DMS153 treated with DMSO at 0.1 percent for 48 hours (cell line): ENCODE data around the gene MIPOL1.
"Not testable (repeated sequence)": the region's sequence is repeated elsewhere in the genome, so short reads cannot be mapped to it uniquely, and the experiment has no call there.

Source experiments
- DNase-seq: peaks from one replicate; lab custom pipeline; 2025; ENCODE audit not compliant: unreplicated experiment; lab: John Stamatoyannopoulos, UW

Gene MIPOL1

GRCh38 chr14:37397157-37397940, 199.6 kb downstream of the MIPOL1 start:
- not testable (repeated sequence) for DNase-seq

- DNase-seq = no peak
Measured at GRCh38 chr14:37397941-37398215, 200.1 kb downstream of the MIPOL1 start.

- no peak for DNase-seq
Measured at GRCh38 chr14:37399517-37399916, 201.8 kb downstream of the MIPOL1 start.

GRCh38 chr14:37401093-37401492, 203.4 kb downstream of the MIPOL1 start:
- no peak for DNase-seq

GRCh38 chr14:37403626-37404025, 205.9 kb downstream of the MIPOL1 start:
- no peak for DNase-seq

- DNase-seq = no peak
Measured at GRCh38 chr14:37406095-37406494, 208.4 kb downstream of the MIPOL1 start.

- DNase-seq = peak; percentile 25
Measured at GRCh38 chr14:37411079-37411735, 213.5 kb downstream of the MIPOL1 start.

GRCh38 chr14:37413050-37413449, 215.3 kb downstream of the MIPOL1 start:
- no peak for DNase-seq

GRCh38 chr14:37413504-37414003, 215.8 kb downstream of the MIPOL1 start:
- no peak for DNase-seq

- DNase-seq = no peak
Measured at GRCh38 chr14:37416264-37416663, 218.5 kb downstream of the MIPOL1 start.

- DNase-seq = no peak
Measured at GRCh38 chr14:37417151-37417550, 219.4 kb downstream of the MIPOL1 start.

GRCh38 chr14:37417833-37418232, 220.1 kb downstream of the MIPOL1 start:
- no peak for DNase-seq

- no peak for DNase-seq
Measured at GRCh38 chr14:37420622-37421021, 222.9 kb downstream of the MIPOL1 start.

GRCh38 chr14:37422319-37422718, 224.6 kb downstream of the MIPOL1 start:
- DNase-seq = no peak

- DNase-seq = no peak
Measured at GRCh38 chr14:37422748-37423147, 225.0 kb downstream of the MIPOL1 start.

GRCh38 chr14:37428954-37429353, 231.2 kb downstream of the MIPOL1 start:
- DNase-seq = no peak

GRCh38 chr14:37429618-37430017, 231.9 kb downstream of the MIPOL1 start:
- DNase-seq = no peak

- no peak for DNase-seq
Measured at GRCh38 chr14:37434867-37435266, 237.1 kb downstream of the MIPOL1 start.

- peak; percentile 36 for DNase-seq
Measured at GRCh38 chr14:37436519-37436918, 238.8 kb downstream of the MIPOL1 start.

- no peak for DNase-seq
Measured at GRCh38 chr14:37437490-37437889, 239.8 kb downstream of the MIPOL1 start.

GRCh38 chr14:37438444-37438843, 240.7 kb downstream of the MIPOL1 start:
- no peak for DNase-seq

- no peak for DNase-seq
Measured at GRCh38 chr14:37443461-37443860, 245.7 kb downstream of the MIPOL1 start.
